ENCODE data around the gene ITGA5.

Gene ITGA5

DNA sequence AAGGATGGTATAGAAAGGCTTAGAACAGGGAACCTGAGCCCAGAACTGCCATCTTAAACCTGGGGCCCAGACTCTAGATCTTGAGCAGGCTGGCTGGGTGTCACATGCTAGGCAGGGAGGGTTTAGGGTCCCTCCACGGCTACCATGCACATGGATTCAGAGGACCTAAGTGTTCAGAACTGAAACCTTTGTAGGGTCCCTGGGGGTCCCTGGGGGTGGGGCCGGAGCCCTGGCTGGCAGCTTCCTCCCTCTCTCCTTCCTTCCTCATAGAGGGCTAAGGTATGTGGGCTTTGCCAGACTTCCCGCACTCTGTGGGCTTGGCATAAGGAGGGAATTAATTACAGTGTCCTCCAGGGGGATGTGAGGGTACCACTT is 29.9 kb downstream of the ITGA5 start:
- no peak for DNase-seq (ENCODE audit: low spot score)

- DNase-seq (ENCODE audit: low spot score), result no peak
Observed at GRCh38 chr12:54388237-54389133, 30.6 kb downstream of the ITGA5 start.

DNA sequence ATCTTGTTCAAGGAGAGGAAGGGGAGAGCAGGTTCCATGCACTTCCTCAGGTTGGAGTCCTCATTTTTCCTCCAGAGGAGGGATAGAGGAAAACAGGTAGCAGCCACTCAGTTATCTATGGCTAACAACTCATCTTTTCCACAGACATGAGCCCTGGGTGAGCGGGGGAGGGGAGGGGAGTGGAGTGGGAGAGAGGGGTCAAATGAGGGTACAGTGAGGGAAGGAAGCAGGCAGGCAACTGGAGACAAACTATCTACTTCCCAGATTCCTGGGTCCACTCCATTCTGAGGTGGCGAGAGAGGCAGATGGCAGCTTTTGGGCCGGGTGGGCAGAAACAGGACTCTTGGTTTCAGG is 32.0 kb downstream of the ITGA5 start:
- no peak for DNase-seq (ENCODE audit: low spot score)

DNA sequence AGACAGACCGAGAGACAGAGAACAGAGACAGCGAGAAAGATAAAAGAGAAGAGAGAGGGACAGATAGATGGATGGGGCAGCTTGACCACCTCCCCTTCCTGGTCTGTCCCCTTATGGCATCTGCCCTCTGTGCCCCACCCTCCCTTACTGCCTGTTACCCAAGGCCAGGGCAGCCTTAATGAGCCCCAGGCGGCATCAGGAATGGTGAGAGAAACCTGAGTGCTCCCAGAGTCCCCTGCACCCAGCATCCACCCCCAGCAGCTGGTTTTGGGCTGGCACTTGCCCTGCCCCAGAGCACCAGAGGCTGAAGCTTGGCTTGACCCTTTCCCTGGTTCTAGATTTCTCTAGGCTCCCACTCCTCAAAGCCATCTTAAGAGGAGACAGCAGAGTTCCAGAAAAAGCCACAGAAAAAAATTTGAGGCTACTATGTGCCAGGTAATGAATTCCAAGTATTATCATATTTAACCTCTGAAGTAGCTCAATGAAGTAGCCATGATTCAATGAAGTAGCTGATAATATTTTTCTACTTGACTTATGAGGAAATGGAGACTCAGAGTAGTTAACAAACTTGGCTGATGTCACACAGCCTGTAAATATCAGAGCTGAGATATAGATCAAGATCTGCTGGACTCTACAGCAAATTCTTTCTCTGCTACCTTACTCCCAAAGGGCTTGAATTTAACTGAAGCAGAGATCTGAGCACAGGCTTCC is 32.5 kb downstream of the ITGA5 start:
- DNase-seq (ENCODE audit: low spot score), result no peak

DNA sequence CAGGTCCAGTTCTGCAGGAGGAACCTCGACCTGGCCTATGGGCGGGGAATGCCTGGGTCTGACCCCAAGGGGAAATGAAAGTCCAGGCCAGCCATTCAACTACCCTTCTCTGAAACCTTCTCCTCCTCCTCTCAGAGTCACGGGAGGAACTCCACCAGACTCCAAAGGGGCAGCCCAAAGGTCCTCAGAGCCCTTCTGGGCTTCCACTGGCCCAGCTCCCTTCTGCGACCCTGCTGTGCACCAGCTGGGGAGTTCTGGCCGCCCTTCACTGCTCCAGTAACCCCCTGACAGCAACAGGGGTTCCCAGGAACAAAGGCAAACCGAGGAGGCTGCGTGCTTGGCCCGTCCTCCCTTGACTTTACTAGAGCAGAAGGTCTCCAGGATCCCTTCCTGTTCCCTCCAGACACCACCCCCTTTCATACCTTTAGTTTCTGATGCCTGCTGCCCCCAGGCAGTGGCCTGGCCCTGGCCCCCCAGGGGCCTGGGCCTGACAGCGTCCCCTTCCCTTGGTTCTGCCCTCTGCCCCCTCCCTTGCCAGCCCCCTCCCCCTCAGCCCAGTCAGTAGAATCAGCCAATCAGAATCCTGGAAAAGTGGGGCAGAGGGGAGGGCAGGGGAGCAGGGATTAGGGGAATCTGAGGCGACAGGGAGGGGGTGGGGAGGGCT is 33.7 kb downstream of the ITGA5 start:
- DNase-seq (ENCODE audit: low spot score), result no peak

- no peak for DNase-seq (ENCODE audit: low spot score)
Observed at GRCh38 chr12:54384591-54385041, 34.5 kb downstream of the ITGA5 start, which contains the start of gene ZNF385A. Gene ZNF385A, minus strand, starts transcription at chr12:54384733. Its CDS starts 219 bp downstream, at chr12:54384514.

- peak; percentile 91 for DNase-seq (ENCODE audit: low spot score)
Observed at GRCh38 chr12:54383041-54383609, 35.9 kb downstream of the ITGA5 start.

- DNase-seq (ENCODE audit: low spot score), result no peak
Observed at GRCh38 chr12:54381136-54381535, 37.9 kb downstream of the ITGA5 start.

GRCh38 chr12:54379398-54380201 is 39.5 kb downstream of the ITGA5 start:
- peak; percentile 82 for DNase-seq (ENCODE audit: low spot score)

GRCh38 chr12:54378796-54379397 is 40.2 kb downstream of the ITGA5 start:
- DNase-seq (ENCODE audit: low spot score), result no peak

DNA sequence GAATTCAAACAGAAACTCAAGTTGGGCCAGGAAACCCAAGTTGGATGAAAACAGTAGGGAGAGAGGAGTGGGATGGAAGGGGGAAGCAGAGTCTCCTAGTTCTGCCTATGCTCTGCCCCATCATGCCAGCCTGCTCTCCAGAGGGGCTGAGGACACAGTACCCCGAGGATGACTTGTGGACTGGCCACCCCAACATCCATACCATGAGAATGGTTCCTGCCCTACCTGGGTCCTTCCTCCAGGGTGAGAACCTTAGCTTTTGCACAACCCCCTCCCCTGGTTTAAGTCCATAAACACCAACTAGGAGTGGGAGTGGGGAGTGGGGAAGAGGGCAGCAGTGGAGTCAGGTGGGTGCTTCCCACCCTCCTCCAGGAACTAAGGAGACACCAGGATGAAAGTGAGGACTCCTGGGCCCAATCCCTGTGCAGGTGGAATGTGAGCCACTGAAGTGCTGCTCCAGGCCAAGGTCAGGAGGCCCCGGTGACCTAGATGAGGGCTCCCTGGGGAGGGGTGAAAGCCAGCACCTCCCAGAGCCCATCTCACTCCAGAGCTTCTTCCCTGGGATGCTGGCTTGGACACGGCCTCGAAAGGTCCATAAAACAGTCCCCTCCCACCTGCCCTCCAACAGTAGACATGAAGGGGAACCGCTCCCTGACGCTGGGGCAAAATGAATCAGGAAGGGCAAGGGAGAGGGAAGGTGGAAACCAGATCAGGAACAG is 41.1 kb downstream of the ITGA5 start:
- DNase-seq (ENCODE audit: low spot score), result no peak

DNA sequence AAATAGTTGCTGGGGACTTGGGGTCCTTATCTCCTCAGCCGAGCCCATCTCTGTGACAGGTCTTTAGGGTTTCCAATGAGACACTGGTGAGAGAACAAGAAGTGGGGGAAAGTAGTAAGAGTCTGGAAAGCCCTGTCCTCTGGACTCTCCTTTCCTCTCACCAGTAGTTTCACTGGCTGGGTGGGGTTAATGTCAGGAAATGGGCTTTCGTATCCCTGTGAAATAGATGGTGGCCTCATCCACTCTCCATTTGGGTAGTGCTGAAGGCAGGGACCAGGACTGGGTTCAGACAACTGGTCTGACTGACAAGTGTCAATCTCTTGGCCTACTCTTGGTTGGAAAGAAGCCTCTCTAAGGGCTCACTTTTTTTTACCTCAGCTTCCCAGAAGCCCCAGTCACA is 42.1 kb downstream of the ITGA5 start:
- DNase-seq (ENCODE audit: low spot score), result no peak

DNA sequence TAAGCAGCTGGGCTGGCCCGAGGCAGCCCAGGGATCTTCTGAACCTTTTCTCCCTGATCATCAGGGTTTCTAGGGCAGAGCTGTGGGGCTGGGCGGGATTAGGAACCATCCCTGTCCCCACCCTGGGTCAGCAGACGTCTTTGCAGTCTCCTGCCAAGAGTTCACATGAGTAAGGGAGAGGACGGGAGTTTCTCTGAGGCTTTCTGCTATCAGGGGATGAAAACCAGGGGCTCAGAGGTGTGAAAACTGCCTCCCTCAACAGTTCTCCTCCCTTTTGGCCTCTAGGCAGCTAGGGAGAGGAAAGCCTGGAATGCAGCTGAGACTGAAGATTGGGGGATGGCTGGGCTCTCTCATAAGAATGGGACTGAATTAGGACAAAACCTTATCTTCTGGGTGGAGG is 42.5 kb downstream of the ITGA5 start:
- no peak for DNase-seq (ENCODE audit: low spot score)

GRCh38 chr12:54375259-54375579 is 43.8 kb downstream of the ITGA5 start:
- DNase-seq (ENCODE audit: low spot score), result no peak

- no peak for DNase-seq (ENCODE audit: low spot score)
Observed at GRCh38 chr12:54374562-54375258, 44.4 kb downstream of the ITGA5 start.

DNA sequence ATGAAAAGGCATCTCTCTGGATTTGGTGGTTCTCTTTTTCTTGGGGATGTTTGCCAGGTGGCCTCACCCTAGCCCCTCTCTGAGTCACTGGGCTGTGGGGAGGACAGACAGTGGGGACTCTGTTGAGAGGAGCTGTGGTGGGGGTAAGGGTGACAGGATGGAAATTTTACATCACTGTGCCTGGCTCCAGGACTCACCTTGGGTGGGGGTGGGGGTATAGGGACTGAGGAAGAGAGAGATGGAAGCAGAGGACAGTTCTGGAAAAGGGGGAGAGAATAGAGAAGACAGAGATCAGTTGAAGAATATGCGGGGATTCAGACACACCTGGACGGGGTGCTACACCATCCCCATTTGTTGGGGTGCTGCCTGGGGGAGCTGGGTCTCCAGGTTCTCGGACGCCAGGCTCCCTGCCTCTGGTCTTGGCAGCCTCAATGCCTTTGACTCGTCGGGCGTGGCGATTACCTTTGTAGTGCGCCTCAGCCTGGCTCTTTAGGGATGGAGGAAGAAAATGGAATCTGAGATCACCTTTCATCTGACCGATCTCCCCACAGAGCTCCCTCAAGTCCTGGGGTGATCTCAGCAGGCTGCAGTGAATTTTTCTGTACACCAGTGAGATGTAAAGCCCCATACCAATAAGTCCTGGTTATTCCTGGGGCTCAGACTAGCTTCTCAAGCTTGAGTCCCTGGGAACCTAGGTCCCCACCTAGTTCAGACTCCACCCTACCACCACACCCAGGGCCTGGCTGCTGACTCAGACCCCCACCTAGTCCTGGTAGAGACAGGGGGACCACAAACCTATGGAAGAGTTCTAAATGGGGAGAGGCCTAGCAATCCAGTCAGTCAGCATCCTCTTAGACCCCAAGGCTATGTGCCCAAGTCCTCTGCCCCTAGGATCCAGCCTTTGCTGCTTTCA is 45.2 kb downstream of the ITGA5 start:
- no peak for DNase-seq (ENCODE audit: low spot score)

DNA sequence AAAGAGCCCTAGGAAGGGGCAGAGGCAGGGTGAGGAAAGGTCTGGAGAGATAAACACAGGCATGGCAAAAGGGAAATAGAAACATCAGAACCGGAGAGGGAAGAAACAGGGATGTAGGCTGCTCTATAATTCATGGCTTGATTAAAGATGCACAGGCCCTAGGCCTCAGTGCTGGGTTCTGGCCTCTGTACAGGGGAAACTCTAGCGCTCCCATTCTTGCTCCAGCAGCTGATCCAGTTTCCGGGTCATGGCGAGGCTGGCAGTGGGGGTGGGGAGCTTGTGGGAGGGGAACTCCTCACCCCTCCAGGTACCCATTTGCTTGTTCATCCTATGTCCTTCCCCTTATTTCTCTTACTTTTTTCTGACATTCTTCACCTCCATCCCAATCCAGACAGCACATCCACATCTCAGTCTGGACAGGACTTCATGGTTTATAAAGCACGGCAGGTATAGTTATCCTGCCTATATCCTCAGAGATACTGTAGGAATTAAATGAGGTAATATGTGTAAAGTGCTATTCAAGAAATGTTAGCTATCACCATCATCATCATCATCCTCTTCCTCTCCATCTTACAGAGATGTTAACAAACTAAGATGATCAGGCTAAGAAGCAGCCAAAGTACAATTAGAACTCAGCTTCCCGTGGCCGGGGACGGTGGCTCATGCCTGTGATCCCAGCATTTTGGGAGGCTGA is 46.8 kb downstream of the ITGA5 start:
- DNase-seq (ENCODE audit: low spot score), result no peak

Measured in kidney capillary endothelial cell (primary cell).